Gastrocnemius medialis (tissue), 4 donors: ENCODE data around the gene GRIA2. TPM values are rescaled to one million over a fixed set of nuclear protein-coding genes. Genes with fewer than 3 reads are reported as not detected.

Experiments used
- ATAC-seq, 2 donors: fragments of 150-250 bp; one replicate each; pipeline ENCODE4 v1.9.1; 2016
- DNase-seq, 2 donors: peaks; one replicate each; pipeline ENCODE4 v3.0.0-alpha.2; 2019
- H3K27ac ChIP-seq, 4 donors: fragments of 200-600 bp; sonication (generic); 1 replicate in 1 of 4; 2 replicates in 3 of 4; pipeline ENCODE4 v1.5.1; 2016 to 2018; ENCODE audit warnings: mild to moderate bottlenecking in 2 of 4, moderate library complexity in 1 of 4
- H3K27me3 ChIP-seq, 3 donors: fragments of 200-600 bp; sonication (generic) in 2 of 3; 1 replicate in 1 of 3; 2 replicates in 2 of 3; pipeline versions ENCODE4 v1.5.1 to v1.6.0; 2016 to 2019; ENCODE audit warnings: mild to moderate bottlenecking in 1 of 3, moderate library complexity in 1 of 3
- H3K36me3 ChIP-seq, 2 donors: fragments of 200-600 bp; sonication (generic) in 1 of 2; one replicate each; pipeline ENCODE4 v1.5.1; 2017 to 2018
- H3K4me1 ChIP-seq, 2 donors: fragments of 200-600 bp; sonication (generic) in 1 of 2; one replicate each; pipeline ENCODE4 v1.5.1; 2016 to 2017; ENCODE audit warnings: mild to moderate bottlenecking in 2 of 2
- H3K4me3 ChIP-seq, 4 donors: fragments of 200-600 bp; sonication (generic) in 3 of 4; 1 replicate in 1 of 4; 2 replicates in 3 of 4; pipeline ENCODE4 v1.5.1; 2016 to 2019; ENCODE audit warnings: mild to moderate bottlenecking in 2 of 4
- H3K9me3 ChIP-seq, 3 donors: fragments of 200-600 bp; sonication (generic) in 2 of 3; 1 replicate in 1 of 3; 2 replicates in 2 of 3; pipeline ENCODE4 v1.5.1; 2016 to 2019
- POLR2A ChIP-seq, 2 donors: fragments of 450-650 bp; IDR thresholded peaks; one replicate each; pipeline ENCODE4 v1.6.1; 2017; ENCODE audit warnings: antibody characterized with exemption in 2 of 2, mild to moderate bottlenecking in 2 of 2, moderate library complexity in 2 of 2
- in situ Hi-C, 4 donors: fragments of 200-750 bp; cut with MboI; loops; one replicate each; pipeline versions ENCODE4 v1.15.0 to v1.8.0; 2017; ENCODE audit warnings: low sequenced_read_pairs in 4 of 4
- intact Hi-C: fragments of 100-400 bp; cut with DNase I; formaldehyde crosslinking; loops from one replicate; pipeline ENCODE4 v1.15.1; 2023; ENCODE audit warnings: low total_unique reads
- total RNA-seq, 4 donors: library from RNA; depleted of rRNA; stranded (reverse); fragments of >200 nt; gene quantifications; one replicate each; pipeline versions ENCODE4 v1.1.0 to v1.2.3, GENCODE V29; 2016
- TF ChIP-seq, protein P1 (sequence below), 5 experiments: fragments of 450-650 bp in 3 of 5; fragments of 200-600 bp in 2 of 5; sonication (generic) in 2 of 5; IDR thresholded peaks in 4 of 5; conservative IDR thresholded peaks in 1 of 5; 1 replicate in 4 of 5; 2 replicates in 1 of 5; pipeline ENCODE4 v1.5.1; 2016 to 2019; ENCODE audit warnings: antibody characterized with exemption in 5 of 5, mild to moderate bottlenecking in 3 of 5, moderate library complexity in 3 of 5

GRIA2 gene
- total RNA-seq, 4 donors from 2014 or later = not detected

DNA sequence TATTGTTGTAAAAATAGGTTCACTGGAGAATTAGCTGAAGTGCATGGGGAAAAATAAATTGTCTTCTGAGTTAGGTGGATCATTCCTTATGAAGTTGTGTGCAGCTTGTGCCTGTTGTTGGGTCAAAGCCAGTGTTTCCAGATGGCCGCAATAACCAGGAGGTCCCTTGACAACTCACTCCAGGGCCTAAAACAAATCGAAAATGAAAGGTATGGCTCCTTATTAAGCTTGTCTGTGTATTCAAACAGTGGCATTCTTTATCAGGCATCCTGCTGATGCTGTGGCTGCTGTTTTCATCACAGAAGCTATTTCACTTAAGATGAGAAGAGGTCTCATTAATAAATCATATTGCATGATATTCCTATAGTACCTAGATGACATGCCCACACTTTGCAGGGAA is 80.2 kb downstream of the GRIA2 start:
- no peak overlapping the region for H3K27ac ChIP-seq
- in situ Hi-C loops (no loop called here), intact Hi-C loops (no loop called here)
- DNase-seq (no peak), ATAC-seq (no peak)
- no peaks in the 10 kb centered on the region for H3K9me3 ChIP-seq
- no peak overlapping the region for H3K4me3 ChIP-seq
- TF ChIP-seq, protein P1, sequence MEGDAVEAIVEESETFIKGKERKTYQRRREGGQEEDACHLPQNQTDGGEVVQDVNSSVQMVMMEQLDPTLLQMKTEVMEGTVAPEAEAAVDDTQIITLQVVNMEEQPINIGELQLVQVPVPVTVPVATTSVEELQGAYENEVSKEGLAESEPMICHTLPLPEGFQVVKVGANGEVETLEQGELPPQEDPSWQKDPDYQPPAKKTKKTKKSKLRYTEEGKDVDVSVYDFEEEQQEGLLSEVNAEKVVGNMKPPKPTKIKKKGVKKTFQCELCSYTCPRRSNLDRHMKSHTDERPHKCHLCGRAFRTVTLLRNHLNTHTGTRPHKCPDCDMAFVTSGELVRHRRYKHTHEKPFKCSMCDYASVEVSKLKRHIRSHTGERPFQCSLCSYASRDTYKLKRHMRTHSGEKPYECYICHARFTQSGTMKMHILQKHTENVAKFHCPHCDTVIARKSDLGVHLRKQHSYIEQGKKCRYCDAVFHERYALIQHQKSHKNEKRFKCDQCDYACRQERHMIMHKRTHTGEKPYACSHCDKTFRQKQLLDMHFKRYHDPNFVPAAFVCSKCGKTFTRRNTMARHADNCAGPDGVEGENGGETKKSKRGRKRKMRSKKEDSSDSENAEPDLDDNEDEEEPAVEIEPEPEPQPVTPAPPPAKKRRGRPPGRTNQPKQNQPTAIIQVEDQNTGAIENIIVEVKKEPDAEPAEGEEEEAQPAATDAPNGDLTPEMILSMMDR (IDR thresholded peaks at IDR 0.05 in 4 of 5, conservative IDR thresholded peaks at IDR 0.05 in 1 of 5) = no peak
- TF ChIP-seq POLR2A (IDR thresholded peaks at IDR 0.05) = no peak
- no peaks in the 10 kb centered on the region for H3K4me1 ChIP-seq
- no peaks in the 10 kb centered on the region for H3K36me3 ChIP-seq
- H3K27me3 ChIP-seq = no peaks in the 10 kb centered on the region

- H3K27me3 ChIP-seq = no peaks in the 10 kb centered on the region
- no peak overlapping the region for H3K27ac ChIP-seq
- intact Hi-C loops (no loop called here), in situ Hi-C loops (no loop called here)
- ATAC-seq = no peak
- no peak overlapping the region for H3K4me3 ChIP-seq
- DNase-seq = no peak
- H3K36me3 ChIP-seq = no peaks in the 10 kb centered on the region
- H3K4me1 ChIP-seq = no peaks in the 10 kb centered on the region
- TF ChIP-seq POLR2A (IDR thresholded peaks at IDR 0.05) = no peak
- TF ChIP-seq, protein P1 (IDR thresholded peaks at IDR 0.05 in 4 of 5, conservative IDR thresholded peaks at IDR 0.05 in 1 of 5) = no peak
- H3K9me3 ChIP-seq = no peaks in the 10 kb centered on the region
Observed at GRCh38 chr4:157303471-157303960, 83.0 kb downstream of the GRIA2 start.

- no peak for ATAC-seq
- in situ Hi-C loops = no loop called here
- H3K4me3 ChIP-seq = no peak overlapping the region
- no peaks in the 10 kb centered on the region for H3K9me3 ChIP-seq
- H3K27me3 ChIP-seq = no peaks in the 10 kb centered on the region
- H3K27ac ChIP-seq = no peak overlapping the region
- TF ChIP-seq, protein P1 (IDR thresholded peaks at IDR 0.05 in 4 of 5, conservative IDR thresholded peaks at IDR 0.05 in 1 of 5) = no peak
- no peak for TF ChIP-seq POLR2A (IDR thresholded peaks at IDR 0.05)
- no peaks in the 10 kb centered on the region for H3K36me3 ChIP-seq
- intact Hi-C loops = no loop called here
- DNase-seq = no peak
- no peaks in the 10 kb centered on the region for H3K4me1 ChIP-seq
Observed at GRCh38 chr4:157304769-157305168, 84.2 kb downstream of the GRIA2 start.

DNA sequence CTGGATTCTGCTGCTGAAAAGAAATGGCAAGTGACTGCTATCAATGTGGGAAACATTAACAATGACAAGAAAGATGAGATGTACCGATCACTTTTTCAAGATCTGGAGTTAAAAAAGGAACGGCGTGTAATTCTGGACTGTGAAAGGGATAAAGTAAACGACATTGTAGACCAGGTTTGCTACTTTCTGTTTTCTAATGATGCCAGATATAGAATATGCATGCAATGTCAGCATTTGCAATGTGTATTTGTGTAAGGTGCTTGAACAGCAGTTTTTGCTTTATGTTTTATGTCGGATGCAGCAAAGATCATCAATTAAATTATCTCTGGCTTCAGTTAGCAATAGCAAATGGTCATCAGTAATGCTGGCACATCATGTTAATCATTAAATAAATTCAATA is 92.2 kb downstream of the GRIA2 start:
- ATAC-seq (no peak), DNase-seq (no peak)
- no peaks in the 10 kb centered on the region for H3K27me3 ChIP-seq
- TF ChIP-seq, protein P1 (IDR thresholded peaks at IDR 0.05 in 4 of 5, conservative IDR thresholded peaks at IDR 0.05 in 1 of 5) = no peak
- no peak for TF ChIP-seq POLR2A (IDR thresholded peaks at IDR 0.05)
- H3K4me3 ChIP-seq = no peak overlapping the region
- no peaks in the 10 kb centered on the region for H3K9me3 ChIP-seq
- no peaks in the 10 kb centered on the region for H3K4me1 ChIP-seq
- no peaks in the 10 kb centered on the region for H3K36me3 ChIP-seq
- in situ Hi-C loops = no loop called here
- intact Hi-C loops = no loop called here
- no peak overlapping the region for H3K27ac ChIP-seq

DNA sequence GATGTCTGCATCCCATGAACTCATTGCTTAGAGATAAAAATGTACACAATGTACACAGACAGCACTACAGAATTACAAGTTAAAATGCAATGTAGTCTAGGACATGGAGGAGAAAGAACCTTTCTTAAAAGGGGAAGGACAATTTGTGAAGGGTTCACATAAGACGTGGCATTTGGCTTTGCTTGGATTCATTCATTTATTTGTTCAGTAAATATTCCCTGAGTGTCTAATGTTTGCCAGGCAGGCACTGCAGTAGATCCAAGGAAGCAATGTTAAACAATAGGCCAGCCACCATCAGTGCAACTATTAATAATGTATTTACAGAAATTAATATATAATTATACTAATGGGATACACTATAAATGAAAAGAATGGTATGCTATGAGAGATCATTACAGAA is 94.4 kb downstream of the GRIA2 start:
- no peaks in the 10 kb centered on the region for H3K4me1 ChIP-seq
- no peaks in the 10 kb centered on the region for H3K27me3 ChIP-seq
- no peaks in the 10 kb centered on the region for H3K9me3 ChIP-seq
- no peak overlapping the region for H3K4me3 ChIP-seq
- DNase-seq (no peak), ATAC-seq (no peak)
- TF ChIP-seq, protein P1 (IDR thresholded peaks at IDR 0.05 in 4 of 5, conservative IDR thresholded peaks at IDR 0.05 in 1 of 5) = no peak
- no peak for TF ChIP-seq POLR2A (IDR thresholded peaks at IDR 0.05)
- in situ Hi-C loops = no loop called here
- intact Hi-C loops = no loop called here
- H3K36me3 ChIP-seq = no peaks in the 10 kb centered on the region
- H3K27ac ChIP-seq = no peak overlapping the region
